ENCODE data around the gene ZNF277.

The ZNF277 gene

DNA sequence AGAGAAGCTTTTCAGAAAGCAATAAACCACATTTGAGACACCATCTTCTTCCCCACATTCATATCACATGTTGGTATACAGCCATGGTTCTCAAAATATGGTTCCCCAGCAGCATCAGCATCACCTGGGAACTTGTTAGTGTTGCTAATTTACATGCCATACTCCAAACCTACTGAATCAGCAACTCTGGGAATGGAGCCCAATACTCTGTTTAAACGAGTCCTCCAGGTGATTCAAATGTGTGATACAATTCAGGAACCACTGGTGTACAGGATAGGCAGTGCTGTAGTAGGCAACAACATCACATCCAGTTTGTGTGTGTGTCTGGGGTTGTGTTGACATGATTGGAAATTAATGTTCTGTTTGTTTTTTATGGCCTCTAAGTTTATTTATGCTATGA, 47.7 kb downstream of the ZNF277 start:
- no peak for DNase-seq (ENCODE audit: low read depth, low spot score)

DNA sequence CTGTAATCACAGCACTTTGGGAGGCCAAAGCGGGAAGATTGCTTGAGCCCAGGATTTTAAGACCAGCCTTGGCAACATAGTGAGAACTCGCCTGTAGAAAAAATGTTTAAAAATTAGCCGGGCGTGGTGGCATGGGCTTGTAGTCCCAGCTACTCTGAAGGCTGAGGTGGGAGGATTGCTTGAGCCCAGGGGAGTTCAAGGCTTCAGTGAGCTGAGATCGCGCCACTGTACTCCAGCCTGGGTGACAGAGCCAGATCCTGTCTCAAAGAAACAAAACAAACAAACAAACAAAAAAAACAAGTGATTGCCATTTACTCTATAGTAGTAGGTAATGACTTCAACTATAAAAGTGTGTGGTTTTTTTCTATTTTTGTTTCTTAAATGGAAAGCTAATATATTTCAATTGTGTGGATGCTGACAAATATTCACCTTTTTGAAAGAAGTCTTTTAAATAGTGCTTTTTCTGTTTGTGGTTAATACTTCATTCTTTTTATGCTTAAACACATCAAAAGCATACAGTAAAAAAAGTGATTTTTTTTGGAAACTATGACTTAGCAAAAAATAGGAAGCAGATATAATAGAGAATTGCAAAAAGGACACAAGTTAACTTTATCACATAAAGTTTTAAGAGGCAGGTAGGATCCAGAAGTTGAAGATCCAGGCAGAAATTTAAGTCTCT, 48.4 kb downstream of the ZNF277 start:
- DNase-seq (ENCODE audit: low read depth, low spot score) = no peak

DNA sequence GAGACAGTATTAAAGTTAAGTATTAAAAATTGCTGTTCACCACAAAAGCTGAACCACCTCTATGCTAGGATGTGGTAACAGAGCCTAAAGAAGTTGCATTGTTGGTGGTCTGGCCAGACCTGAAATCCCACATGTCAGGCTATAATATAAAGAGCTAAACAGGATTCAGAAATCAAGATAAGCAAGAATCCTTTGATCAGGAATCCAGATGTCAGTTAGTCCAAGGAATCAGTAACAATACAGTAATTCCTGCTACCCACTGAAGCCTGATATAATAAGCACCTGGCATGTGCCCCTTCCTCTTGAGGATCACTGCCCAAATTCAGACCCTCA, 48.9 kb downstream of the ZNF277 start:
- DNase-seq (ENCODE audit: low read depth, low spot score) = no peak

DNA sequence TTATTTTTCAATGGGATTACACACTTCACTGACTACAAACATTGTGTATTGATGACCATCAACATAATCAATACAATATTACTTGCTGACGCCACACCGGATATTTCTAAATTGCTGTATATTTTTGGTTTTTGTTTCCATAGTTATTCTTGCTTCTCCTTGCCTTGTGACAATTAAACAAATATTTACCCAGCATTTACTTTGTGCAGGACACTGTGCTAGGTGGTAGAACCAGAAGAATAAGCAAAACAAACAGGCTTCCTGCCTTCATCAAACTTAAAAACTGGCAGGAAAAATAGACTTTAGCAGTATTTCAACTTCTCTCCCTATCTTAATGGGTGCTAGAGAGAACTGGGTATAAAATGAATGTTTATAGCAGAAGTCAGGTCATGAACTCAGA, 50.6 kb downstream of the ZNF277 start:
- no peak for DNase-seq (ENCODE audit: low read depth, low spot score)

DNA sequence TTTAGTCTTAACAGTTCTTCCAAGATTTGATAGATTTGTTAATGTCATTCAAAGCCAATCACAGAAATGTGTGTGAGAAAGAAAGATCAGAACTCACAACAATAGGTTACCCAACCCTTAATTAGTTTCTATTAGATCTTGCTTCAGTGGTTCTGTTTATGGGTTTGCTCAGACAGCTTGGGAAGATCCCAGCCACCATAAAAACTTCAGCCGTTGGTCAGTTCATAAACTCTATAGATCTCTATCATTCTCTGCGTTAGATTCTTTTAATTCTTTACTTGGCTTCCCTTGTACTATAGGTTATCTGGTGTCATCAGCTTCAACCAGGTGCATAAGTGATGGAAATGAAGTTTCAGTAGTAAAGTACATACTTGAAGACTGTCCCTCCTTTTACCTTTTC, 54.4 kb downstream of the ZNF277 start:
- no peak for DNase-seq (ENCODE audit: low read depth, low spot score)

DNA sequence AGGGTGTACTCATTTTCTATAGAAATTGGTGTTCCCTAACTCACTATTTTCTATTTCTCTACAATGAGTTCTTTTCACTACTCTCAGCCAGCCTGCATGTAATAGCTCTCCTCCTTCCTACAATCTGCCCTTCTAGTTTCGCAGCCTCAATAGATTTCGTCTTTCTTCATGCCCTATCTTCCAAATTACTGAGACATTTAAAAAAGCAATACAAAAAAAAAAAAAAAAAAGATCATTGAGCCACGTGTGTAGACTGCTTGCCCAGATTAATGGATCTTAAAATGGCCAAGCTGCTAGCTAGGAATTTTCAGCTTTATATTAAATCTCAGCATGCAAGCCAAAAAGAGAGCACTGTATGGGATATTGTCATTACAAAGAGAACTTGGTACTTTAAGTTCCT, 55.5 kb downstream of the ZNF277 start:
- DNase-seq (ENCODE audit: low read depth, low spot score) = no peak

DNA sequence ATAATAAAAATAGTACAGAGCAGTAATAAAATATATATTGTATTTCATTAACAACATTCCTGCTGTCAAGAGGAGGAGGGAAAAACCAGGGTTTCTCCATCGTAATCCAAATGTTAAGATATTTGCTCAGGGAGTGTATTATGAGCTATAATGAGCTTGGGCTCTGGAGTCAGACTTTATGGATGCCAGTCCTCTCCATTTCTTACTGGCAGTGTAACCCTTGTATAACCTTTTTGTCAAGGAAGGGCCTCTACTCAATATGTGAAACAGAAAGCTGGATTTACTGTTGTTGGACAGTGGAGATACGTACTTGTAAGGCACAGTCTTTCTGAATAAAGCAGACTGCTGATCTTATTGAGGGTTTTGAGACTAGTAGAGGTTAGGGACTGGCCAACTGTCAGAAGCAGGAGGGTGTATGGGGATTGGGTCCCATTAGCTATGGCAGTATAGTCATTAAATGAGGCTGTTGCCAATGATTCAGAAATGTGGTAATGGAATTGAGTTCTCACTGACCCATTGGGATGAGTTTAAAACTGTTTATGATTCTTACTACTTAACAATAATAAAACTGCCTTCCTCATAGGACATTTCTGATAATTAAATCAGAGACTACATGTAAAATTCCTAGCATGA, 56.5 kb downstream of the ZNF277 start:
- no peak for DNase-seq (ENCODE audit: low read depth, low spot score)

DNA sequence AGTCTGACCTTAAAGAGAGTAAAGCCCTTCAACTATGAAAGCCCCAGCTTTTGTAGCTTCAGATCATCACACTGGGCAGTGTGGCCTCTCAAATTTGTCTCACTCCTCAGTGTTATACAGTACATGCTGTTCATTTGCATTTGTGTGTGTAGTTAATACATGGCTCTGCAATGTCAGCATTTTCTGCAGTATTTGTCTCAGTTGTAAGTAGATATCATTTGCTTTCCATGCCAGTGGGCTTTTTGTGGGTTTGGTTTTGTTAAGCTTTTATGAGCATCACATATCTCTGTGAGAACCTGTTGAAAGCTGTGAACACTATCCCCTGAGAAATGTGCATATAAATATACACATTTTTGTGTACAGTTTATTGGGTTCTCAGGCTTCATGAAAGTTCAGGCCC, 57.0 kb downstream of the ZNF277 start:
- no peak for DNase-seq (ENCODE audit: low read depth, low spot score)

DNA sequence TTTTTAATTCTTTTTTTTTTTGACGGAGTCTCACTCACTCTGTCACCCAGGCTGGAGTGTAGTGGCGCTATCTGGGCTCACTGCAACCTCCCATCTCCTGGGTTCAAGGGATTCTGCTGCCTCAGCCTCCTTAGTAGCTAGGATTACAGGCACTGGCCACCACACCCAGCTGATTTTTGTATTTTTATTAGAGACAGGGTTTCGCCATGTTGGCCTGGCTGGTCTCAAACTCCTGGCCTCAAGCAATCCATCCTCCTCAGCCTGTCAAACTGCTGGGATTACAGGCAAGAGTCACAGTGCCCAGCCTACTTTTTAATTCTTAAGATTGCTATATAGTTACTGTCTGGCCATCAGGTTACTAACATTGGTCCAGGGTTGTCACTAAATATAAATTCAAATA, 59.6 kb downstream of the ZNF277 start:
- DNase-seq (ENCODE audit: low read depth, low spot score) = no peak

DNA sequence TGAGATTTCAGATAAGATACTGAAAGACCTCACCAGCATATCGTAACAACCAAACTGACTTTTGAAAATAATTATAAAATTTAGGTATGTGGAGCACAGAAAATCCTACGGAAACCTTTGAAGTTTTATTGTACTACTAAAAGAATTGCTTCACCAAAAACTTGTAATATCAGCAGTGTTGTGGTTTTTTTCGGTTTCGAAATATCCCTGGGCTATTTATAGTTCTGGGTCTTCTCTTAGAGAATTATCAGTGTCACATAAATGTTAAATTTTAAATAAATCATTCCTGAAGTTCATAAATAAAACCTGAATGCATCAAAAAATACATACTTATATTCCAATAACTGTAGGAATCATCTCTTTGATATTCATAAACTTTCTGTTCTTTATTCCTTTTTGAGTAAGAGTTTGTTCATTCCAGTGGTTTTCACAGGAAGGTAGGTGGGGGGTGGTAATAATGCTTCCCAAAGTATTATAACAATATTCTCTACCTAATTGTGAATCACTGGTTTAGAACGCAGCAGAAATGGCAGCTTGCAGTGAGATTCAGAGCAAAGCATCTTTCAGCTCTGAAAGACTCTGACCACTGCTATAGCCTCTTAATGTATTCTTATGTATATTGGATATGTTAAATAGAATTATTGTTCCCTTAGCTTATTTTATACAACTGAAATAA, 60.2 kb downstream of the ZNF277 start:
- DNase-seq (ENCODE audit: low read depth, low spot score) = no peak

DNA sequence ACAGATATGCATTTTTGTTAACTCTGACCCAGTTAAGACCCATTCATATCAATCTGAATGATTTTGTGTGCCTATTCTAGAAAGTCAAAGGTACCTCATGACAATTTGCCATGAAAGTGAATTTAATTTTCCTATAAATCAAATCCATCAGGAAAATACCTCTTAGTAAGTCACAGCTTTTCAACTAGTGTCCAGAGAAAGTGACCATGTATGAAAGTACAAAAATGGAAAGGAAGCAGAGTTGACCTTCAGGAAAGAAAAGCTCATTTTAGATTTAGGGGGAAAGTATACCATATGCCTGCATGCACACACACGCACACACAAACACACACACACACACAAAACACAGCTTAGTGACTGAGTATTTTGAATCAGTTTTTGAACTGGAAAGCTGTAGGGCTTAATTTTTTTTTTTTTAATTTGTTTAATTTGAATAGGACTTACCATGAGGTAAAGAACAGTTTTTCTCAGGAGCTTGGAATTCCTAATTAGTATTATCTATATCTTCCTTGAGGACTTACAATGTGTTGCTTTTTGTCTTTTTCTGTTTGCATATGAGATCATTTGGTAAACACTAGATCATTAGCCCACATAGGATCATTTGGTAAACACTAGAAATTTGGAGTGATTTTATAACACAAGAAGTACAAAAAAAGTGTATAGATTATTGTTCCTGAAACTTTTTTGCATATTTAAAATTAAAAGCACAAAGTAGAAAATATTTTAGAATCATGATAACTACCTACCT, 61.6 kb downstream of the ZNF277 start:
- DNase-seq (ENCODE audit: low read depth, low spot score) = no peak

DNA sequence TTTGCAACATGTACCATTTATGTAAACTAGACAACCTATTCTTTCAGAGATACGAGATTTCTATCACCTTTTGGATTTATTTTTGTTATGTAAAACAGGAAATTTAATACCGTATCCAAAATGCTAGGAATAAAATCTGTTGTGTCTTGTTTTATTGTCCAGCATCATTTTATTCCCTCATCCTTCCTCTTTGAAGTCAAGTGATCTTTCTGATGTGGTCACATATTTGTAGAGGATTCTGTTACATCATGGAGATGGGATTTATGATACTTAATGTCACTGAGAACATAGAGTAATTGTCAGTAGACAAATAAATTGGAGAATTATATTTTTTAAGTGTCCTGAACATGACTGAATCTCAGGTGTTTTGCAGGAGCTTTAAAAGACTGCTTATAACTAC, 64.7 kb downstream of the ZNF277 start:
- DNase-seq (ENCODE audit: low read depth, low spot score) = no peak

DNA sequence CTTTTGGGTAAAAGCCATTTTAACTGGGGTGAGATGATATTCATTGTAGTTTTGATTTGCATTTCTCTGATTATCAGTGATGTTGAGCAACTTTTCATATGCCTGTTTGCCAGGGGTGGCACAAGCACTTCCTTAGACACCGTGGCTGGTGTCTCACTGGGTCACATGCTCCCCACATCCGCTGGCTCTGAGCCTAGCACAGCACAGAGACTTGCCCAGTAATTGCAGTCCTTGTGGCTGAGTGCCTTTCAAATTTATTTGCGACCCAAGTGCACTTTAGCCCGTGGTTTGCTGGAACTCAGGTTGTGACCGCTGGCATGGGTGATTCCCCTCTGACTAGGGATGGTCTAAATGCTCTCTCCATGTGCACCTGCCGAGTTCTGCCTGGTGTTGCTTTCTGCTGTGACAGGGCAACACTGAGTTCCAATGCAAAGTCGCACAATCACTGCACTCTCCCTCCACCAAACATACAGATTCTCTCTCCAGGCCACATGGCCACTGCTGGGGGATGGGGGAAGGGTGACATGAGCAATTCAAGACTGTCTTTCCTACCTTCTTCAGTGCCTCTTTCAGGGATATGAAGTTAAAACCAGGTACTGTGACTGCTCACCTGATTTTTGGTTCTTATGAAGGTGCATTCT, 66.5 kb downstream of the ZNF277 start:
- no peak for DNase-seq (ENCODE audit: low read depth, low spot score)

DNA sequence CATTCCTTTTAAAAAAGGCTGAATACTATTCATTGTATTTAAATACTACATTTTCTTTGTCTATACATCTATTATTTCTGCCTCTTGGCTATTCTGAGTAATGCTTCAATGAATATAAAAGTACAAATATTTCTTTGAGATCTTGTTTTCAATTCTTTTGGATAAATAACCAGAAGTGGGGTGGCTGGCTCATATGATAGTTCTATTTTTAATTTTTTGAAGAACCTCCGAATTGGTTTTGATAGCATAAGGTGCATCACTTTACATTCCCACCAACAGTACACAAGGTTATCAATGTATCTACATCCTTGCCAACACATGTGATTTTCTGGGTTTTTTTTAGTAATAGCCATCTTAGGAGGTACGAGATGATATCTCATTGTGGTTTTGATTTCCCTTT, 72.5 kb downstream of the ZNF277 start:
- no peak for DNase-seq (ENCODE audit: low read depth, low spot score)

DNA sequence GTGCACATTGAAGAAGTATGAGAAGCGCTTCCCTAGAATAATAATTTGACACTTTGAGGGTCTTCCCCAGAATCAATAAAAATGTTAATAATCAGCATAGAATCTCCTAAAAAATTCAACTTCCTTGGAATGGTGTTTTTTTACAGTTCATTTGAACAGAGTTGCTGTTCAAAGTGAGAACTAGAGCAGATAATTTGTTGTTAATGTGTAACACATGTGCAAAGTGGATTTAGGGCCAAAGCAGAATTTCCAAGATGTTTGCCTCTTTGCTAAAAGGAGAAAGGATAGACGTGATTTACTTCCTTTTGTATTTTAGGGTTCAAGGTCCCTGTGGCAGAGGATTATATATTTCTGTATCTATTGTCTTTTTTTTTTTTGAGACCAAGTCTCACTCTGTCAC, 73.8 kb downstream of the ZNF277 start:
- no peak for DNase-seq (ENCODE audit: low read depth, low spot score)

DNA sequence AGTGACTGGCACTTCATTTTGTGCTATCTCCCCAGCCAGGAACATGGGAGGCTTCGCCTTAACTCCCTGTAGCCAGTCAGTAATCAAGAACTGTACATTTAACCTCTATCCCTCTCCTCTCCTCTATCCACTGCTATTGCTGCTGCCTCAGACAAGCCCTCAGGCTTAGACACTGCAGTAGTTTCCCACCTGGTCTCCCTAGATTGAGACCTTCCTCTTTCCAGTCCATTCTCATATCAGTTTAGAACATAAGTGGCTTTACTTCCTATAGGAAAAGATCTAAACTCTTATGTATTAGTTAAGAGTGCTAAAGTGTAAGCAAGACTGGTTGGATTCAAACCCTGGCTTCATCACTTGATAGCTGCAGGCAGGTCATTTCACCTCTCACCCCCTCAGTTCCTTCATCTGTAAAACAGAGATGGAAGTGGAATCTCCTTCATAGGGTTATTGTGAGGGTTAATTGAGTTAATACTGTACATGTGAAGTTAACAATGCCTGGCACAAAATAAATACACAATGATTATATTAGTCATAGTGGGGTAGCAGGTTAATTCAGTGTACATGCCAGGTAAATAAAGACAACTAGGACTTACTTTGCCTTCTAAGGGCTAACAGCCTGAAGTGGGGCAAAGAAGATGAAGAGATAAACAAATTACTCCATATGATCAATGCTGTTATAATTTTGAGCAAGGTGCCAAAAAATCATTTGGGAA, 76.1 kb downstream of the ZNF277 start:
- DNase-seq (ENCODE audit: low read depth, low spot score) = no peak

DNA sequence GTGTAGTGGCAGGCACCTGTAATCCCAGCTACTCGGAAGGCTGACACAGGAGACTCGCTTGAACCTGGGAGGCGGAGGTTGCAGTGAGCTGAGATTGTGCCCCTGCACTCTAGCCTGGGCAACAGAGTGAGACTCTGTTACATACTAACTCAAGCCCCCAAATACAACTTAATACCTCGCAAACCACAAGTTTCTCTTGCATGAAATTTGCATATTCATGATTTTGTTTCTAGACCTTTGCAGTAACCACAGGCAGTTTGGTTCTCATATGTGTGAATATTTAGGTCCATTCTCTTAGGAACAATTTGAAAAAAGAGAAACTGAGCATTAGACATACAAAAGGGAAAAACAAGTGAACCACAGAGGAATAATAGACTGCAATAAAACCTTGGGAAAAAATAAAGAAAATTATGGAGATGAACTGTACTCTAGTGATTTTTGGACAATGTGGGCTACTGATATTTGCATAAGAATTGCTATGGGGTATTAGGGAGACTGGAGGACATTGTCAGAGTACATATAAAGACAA, 77.0 kb downstream of the ZNF277 start:
- no peak for DNase-seq (ENCODE audit: low read depth, low spot score)

DNA sequence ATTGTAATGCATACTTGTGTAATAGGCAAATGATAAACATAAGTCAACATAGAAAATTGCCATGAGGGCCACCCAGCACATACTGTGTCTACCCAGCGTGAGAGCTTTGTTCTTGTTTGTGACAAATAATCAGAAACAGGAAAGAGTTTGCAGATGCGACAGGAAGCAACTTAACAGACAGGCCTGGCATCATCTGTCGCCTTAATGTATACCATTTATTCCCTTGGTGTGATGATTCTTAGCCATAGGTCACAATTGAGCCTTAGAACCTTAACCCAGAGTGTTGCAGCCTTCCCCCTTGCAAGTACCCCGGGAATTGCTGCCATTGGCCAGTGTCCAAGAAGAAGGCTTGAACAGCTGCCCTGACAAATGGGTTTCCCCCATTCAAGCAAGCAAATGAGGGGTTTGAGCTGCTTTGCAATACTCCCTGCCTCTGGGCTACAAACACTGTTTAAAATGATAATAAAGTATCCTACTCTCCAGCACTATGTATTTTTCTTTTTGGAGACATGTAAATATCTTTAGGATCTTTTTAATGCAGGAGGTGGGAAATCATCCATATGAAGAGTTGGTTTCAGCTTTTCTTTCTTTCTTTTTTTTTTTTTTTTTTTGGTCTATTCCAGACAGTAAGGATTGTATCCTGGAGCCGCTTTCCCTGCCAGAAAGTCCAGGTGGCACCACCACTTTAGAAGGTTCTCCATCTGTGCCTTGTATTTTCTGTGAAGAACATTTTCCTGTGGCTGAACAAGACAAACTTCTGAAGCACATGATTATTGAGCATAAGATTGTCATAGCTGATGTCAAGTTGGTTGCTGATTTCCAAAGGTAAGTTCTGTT, 80.0 kb downstream of the ZNF277 start:
- DNase-seq (ENCODE audit: low read depth, low spot score) = no peak

DNA sequence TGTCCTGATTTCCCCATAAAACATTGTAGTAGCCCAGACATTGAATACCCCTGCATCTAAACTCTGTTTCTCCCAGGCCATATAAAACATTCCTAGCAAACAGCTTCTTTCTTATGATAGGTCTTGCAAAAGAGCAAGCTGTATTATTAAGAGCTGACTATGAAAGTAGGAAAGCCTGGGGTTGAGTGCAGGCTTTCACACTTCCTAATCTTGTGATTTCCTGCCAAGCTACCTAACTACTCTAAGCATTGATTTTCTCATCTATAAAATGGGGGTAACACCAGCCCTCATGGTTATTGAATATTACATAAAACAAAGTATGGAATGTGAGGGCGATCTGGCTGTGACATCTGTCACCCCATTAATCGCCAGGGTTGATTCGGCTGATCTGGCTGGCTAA, 81.8 kb downstream of the ZNF277 start:
- no peak for DNase-seq (ENCODE audit: low read depth, low spot score)

DNA sequence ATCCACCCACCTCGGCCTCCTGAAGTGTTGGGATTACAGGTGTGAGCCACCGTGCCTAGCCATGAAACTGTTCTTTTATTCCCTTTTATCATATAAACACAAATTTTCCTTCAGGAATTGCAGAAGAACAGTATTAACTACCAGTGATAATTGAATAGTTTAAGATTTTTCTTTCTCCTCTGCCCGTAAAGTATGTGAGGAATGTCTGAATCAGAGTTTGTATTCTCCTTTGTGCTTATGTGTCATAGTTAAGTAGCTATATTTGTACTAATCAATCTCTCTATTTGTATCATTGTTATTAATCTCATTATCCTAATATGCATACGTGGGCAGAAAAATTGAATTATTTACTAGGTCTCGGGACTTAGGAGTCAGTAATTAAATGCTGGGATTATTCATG, 83.6 kb downstream of the ZNF277 start:
- no peak for DNase-seq (ENCODE audit: low read depth, low spot score)

Measured in iPS DF 19.7 (cell line).